GM18951 (cell line): Measurements from ENCODE around the gene ANKRD44.
"Not testable (repeated sequence)": the region's sequence is repeated elsewhere in the genome, so short reads cannot be mapped to it uniquely, and the experiment has no call there.

Experiments
- POLR2A ChIP-seq: IDR thresholded peaks from 4 replicates; pipeline ENCODE4 v1.6.1; 2011; ENCODE audit warnings: mild to moderate bottlenecking; ENCODE audit not compliant: insufficient read length, insufficient read depth; ENCODE audit errors: extremely low read depth
- in situ Hi-C: fragments of 300-500 bp; cut with MboI; formaldehyde crosslinking; loops from one replicate; pipeline ENCODE4 v1.12.0; 2022; ENCODE audit warnings: low sequenced_read_pairs, mixed read lengths, inconsistent platforms; ENCODE audit not compliant: unreplicated experiment

Gene ANKRD44

GRCh38 chr2:197294260-197294659 lies 16.3 kb downstream of the ANKRD44 start:
- in situ Hi-C loops, result no loop called here
- no peak for TF ChIP-seq POLR2A

- in situ Hi-C loops, result no loop called here
- no peak for TF ChIP-seq POLR2A
Observed at GRCh38 chr2:197293252-197294007, 17.1 kb downstream of the ANKRD44 start.

- no peak for TF ChIP-seq POLR2A
- in situ Hi-C loops, result no loop called here
Observed at GRCh38 chr2:197292619-197293018, 18.0 kb downstream of the ANKRD44 start.

- in situ Hi-C loops, result not testable (repeated sequence)
Observed at GRCh38 chr2:197287596-197287932, 23.0 kb downstream of the ANKRD44 start.

GRCh38 chr2:197286805-197287595 lies 23.6 kb downstream of the ANKRD44 start:
- no peak for TF ChIP-seq POLR2A
- in situ Hi-C loops, result no loop called here

- no peak for TF ChIP-seq POLR2A
- in situ Hi-C loops, result no loop called here
Observed at GRCh38 chr2:197285361-197285760, 25.2 kb downstream of the ANKRD44 start.

- in situ Hi-C loops, result no loop called here
- TF ChIP-seq POLR2A, result no peak
Observed at GRCh38 chr2:197284956-197285355, 25.6 kb downstream of the ANKRD44 start.

- in situ Hi-C loops, result no loop called here
- TF ChIP-seq POLR2A, result no peak
Observed at GRCh38 chr2:197281421-197281820, 29.2 kb downstream of the ANKRD44 start.

GRCh38 chr2:197280015-197280702 lies 30.4 kb downstream of the ANKRD44 start:
- TF ChIP-seq POLR2A, result no peak
- in situ Hi-C loops, result no loop called here

- no peak for TF ChIP-seq POLR2A
- in situ Hi-C loops, result no loop called here
Observed at GRCh38 chr2:197278799-197279763, 31.5 kb downstream of the ANKRD44 start.

GRCh38 chr2:197277794-197278193 lies 32.8 kb downstream of the ANKRD44 start:
- no peak for TF ChIP-seq POLR2A
- in situ Hi-C loops, result no loop called here

GRCh38 chr2:197276156-197276555 lies 34.4 kb downstream of the ANKRD44 start:
- no peak for TF ChIP-seq POLR2A
- in situ Hi-C loops, result no loop called here

GRCh38 chr2:197274937-197275336 lies 35.6 kb downstream of the ANKRD44 start:
- no peak for TF ChIP-seq POLR2A
- in situ Hi-C loops, result no loop called here

- in situ Hi-C loops, result no loop called here
- TF ChIP-seq POLR2A, result no peak
Observed at GRCh38 chr2:197274349-197274748, 36.2 kb downstream of the ANKRD44 start.
